Effector memory CD8-positive, alpha-beta T cell (primary cell): ENCODE measurements around the gene COL12A1.

Source experiments
- ATAC-seq: fragments of 150-1000 bp; cut with Tn5 transposase; replicated peaks from 2 replicates; pipeline ENCODE4 v1.10.0; 2021; ENCODE audit warnings: mild to moderate bottlenecking, moderate library complexity
- DNase-seq, 3 experiments: peaks; one replicate each; pipeline ENCODE4 v3.0.0; 2021
- H3K27ac Mint-ChIP-seq, 2 donors: one replicate each; pipeline ENCODE4 v1.8.0; 2022; ENCODE audit warnings: mild to moderate bottlenecking in 2 of 2, mixed read lengths in 2 of 2, moderate library complexity in 2 of 2
- H3K27me3 Mint-ChIP-seq, 2 donors: one replicate each; pipeline ENCODE4 v1.8.0; 2022; ENCODE audit warnings: mixed read lengths in 2 of 2
- H3K36me3 Mint-ChIP-seq: one replicate; pipeline ENCODE4 v1.8.0; 2022; ENCODE audit warnings: mild to moderate bottlenecking, moderate library complexity, mixed read lengths; ENCODE audit not compliant: insufficient read depth
- H3K4me1 Mint-ChIP-seq, 2 donors: one replicate each; pipeline ENCODE4 v1.8.0; 2022; ENCODE audit warnings: low read depth in 2 of 2, mixed read lengths in 2 of 2
- H3K4me3 Mint-ChIP-seq, 2 donors: one replicate each; pipeline ENCODE4 v1.8.0; 2022; ENCODE audit warnings: mild to moderate bottlenecking in 2 of 2, mixed read lengths in 2 of 2, moderate library complexity in 2 of 2
- H3K9me3 Mint-ChIP-seq, 2 donors: one replicate each; pipeline ENCODE4 v1.8.0; 2022; ENCODE audit warnings: mixed read lengths in 2 of 2

COL12A1 gene

GRCh38 chr6:75085931-75086635, 119.8 kb downstream of the COL12A1 start:
- no peak for DNase-seq
- Mint-ChIP-seq H3K27ac (no peak overlapping the region), H3K36me3 (no peaks in the 10 kb centered on the region), H3K4me3 (no peak overlapping the region), H3K9me3 (no peaks in the 10 kb centered on the region), H3K4me1 (no peaks in the 10 kb centered on the region), H3K27me3 (peaks cover 17 to 18% of the 10 kb centered on the region in 2 donors)
- ATAC-seq, result no peak

DNA sequence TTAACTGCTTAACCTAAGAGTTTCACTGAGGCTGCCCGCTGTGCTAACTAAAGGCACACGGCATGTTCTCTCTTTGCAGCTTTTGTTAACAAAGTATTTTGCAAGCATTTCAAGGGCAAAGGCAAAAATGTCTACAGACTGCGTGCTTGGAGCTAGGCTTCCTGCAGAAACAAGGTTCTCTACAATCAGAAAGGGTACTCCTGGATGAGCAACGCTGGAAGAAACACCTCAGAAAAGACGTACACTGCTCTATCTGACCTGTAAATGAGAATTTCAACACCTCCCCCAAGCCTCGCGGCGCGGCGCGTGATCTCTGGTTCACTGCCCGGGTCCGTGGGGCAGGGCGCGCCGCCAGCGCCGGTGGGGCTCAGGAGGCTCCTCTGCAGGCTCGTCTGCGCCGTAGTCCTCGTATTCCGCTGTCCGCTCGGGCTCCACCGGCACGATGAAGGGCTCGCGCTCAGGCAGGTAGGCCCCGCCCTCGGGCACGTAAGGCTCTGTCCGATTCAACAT, 120.9 kb downstream of the COL12A1 start:
- Mint-ChIP-seq H3K9me3 (peaks cover 0 to 2% of the 10 kb centered on the region in 2 donors), H3K27ac (no peak overlapping the region), H3K36me3 (no peaks in the 10 kb centered on the region), H3K4me1 (no peaks in the 10 kb centered on the region), H3K4me3 (no peak overlapping the region), H3K27me3 (peaks cover 17 to 18% of the 10 kb centered on the region in 2 donors)
- ATAC-seq (no peak), DNase-seq (no peak)

DNA sequence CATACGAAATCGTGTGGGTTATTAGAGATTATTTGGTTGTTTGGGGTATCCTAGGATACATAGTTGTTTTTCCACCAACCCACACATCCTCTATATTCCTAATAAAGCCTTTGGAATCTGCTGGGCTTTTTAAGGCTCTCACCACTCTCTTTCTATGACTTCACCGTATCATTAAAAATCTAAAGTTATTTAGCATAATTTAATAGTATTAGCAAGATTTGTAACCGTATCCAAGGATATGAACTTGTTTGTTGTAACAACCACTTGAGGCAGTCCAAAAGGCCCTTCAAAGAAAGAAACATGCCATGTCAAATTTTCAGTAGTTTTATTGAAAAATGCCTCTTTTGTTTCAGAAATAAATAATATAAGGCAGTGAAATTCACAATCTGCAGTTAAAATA, 121.8 kb downstream of the COL12A1 start:
- H3K27me3 Mint-ChIP-seq, result peaks cover 17 to 18% of the 10 kb centered on the region in 2 donors
- H3K9me3 Mint-ChIP-seq, result peaks cover 0 to 2% of the 10 kb centered on the region in 2 donors
- H3K36me3 Mint-ChIP-seq, result no peaks in the 10 kb centered on the region
- ATAC-seq (no peak), DNase-seq (no peak)
- no peak overlapping the region for H3K4me3 Mint-ChIP-seq
- no peaks in the 10 kb centered on the region for H3K4me1 Mint-ChIP-seq
- H3K27ac Mint-ChIP-seq, result no peak overlapping the region

GRCh38 chr6:75081921-75082320, 123.9 kb downstream of the COL12A1 start:
- H3K4me1 Mint-ChIP-seq, result no peaks in the 10 kb centered on the region
- no peak overlapping the region for H3K27ac Mint-ChIP-seq
- ATAC-seq (no peak), DNase-seq (no peak)
- no peaks in the 10 kb centered on the region for H3K36me3 Mint-ChIP-seq
- peaks cover 17 to 18% of the 10 kb centered on the region in 2 donors for H3K27me3 Mint-ChIP-seq
- H3K9me3 Mint-ChIP-seq, result peaks cover 0 to 2% of the 10 kb centered on the region in 2 donors
- no peak overlapping the region for H3K4me3 Mint-ChIP-seq

DNA sequence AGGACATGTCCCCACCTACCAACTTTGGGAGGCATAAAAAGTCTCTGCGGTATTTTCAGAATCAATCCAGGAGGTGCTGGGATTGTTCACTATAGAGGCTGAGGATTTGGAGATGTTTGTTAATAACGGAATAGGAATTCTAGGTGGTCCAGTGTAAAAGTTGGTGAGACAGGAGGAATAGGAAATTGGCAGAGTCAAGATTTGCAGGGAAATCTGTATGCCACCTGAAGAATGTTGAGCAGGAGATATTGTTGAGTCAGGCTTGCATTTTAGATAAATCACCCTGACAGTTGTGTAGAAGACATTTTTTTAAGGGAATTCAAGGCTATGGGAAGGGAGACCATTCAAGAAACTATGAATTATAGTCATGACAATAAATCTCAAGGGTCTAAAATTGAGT, 124.8 kb downstream of the COL12A1 start:
- no peak overlapping the region for H3K27ac Mint-ChIP-seq
- H3K4me1 Mint-ChIP-seq, result no peaks in the 10 kb centered on the region
- no peaks in the 10 kb centered on the region for H3K36me3 Mint-ChIP-seq
- ATAC-seq (no peak), DNase-seq (no peak)
- H3K9me3 Mint-ChIP-seq, result peaks cover 0 to 2% of the 10 kb centered on the region in 2 donors
- peaks cover 17 to 18% of the 10 kb centered on the region in 2 donors for H3K27me3 Mint-ChIP-seq
- no peak overlapping the region for H3K4me3 Mint-ChIP-seq

DNA sequence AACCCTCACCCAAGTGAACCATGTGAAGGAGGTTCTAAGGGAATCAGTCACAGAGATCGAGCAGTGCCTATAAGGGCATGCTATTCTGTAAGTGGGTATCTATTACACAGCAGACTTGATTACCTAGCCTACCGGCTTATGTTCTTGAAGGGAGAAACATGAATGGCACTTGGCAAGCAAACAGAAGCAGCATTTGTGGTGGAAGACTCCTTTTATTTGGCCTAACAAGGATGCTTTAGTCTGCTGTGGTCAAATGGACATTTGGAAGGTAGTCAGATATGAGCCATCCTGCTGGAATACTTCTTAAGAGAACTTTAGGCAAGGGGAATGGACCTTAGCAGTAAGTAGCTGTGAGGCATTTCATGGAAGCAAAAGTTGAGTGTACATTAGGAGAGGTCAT, 126.3 kb downstream of the COL12A1 start:
- ATAC-seq, result no peak
- no peaks in the 10 kb centered on the region for H3K36me3 Mint-ChIP-seq
- peaks cover 2 to 4% of the 10 kb centered on the region in 2 donors for H3K27me3 Mint-ChIP-seq
- H3K4me3 Mint-ChIP-seq, result no peak overlapping the region
- H3K9me3 Mint-ChIP-seq, result peaks cover 0 to 2% of the 10 kb centered on the region in 2 donors
- DNase-seq, result no peak
- H3K27ac Mint-ChIP-seq, result no peak overlapping the region
- no peaks in the 10 kb centered on the region for H3K4me1 Mint-ChIP-seq

GRCh38 chr6:75077701-75078100, 128.2 kb downstream of the COL12A1 start:
- Mint-ChIP-seq H3K27me3 (no peaks in the 10 kb centered on the region), H3K27ac (no peak overlapping the region), H3K9me3 (peaks cover 0 to 2% of the 10 kb centered on the region in 2 donors), H3K36me3 (no peaks in the 10 kb centered on the region), H3K4me1 (no peaks in the 10 kb centered on the region), H3K4me3 (no peak overlapping the region)
- no peak for DNase-seq
- no peak for ATAC-seq

DNA sequence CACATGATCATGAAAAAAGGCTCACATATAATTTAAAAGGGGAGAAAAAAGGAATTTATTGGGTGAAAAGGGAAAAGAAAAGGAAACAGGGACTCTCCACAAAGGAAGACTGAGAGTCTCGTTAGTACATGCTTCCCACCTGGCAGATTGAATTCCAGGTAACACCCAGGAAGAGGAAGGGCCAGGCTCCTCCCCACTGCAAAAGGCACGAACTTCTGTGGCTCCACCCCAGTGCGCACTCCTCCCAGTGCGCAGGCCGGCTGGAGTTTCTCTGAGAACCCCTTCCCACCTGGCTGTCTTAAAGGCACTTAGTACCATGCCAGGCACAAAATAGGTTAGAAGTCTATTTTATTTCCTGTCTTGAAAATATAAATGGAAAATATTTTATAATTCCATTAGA, 129.8 kb downstream of the COL12A1 start:
- DNase-seq, result no peak
- H3K9me3 Mint-ChIP-seq, result peaks cover 0 to 2% of the 10 kb centered on the region in 2 donors
- no peak for ATAC-seq
- no peak overlapping the region for H3K4me3 Mint-ChIP-seq
- no peaks in the 10 kb centered on the region for H3K36me3 Mint-ChIP-seq
- H3K27me3 Mint-ChIP-seq, result no peaks in the 10 kb centered on the region
- no peaks in the 10 kb centered on the region for H3K4me1 Mint-ChIP-seq
- no peak overlapping the region for H3K27ac Mint-ChIP-seq

DNA sequence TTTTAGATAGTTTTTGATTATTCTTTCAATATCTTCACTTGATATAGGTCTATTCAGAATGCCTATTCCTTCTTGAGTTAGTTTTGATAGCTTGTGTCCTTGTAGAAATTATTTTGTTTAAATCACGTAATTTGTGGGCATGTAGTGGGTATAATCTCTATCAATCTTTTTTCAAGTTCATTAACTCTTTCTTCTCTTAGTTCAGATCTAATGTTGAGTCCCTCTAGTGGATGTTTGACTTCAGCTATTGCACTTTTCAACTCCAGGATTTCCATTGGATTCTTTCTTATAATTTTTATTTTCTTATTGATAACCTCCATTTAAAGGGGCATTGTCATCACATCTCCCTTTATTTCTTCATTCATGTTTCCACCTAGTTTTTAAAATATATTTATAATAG, 135.6 kb downstream of the COL12A1 start:
- H3K27me3 Mint-ChIP-seq, result no peaks in the 10 kb centered on the region

GRCh38 chr6:75065523-75065922, 140.3 kb downstream of the COL12A1 start:
- no peak overlapping the region for H3K27ac Mint-ChIP-seq
- no peaks in the 10 kb centered on the region for H3K27me3 Mint-ChIP-seq
- no peak for ATAC-seq
- H3K36me3 Mint-ChIP-seq, result no peaks in the 10 kb centered on the region
- H3K9me3 Mint-ChIP-seq, result peaks cover 0 to 8% of the 10 kb centered on the region in 2 donors
- H3K4me1 Mint-ChIP-seq, result no peaks in the 10 kb centered on the region
- DNase-seq, result no peak
- H3K4me3 Mint-ChIP-seq, result no peak overlapping the region

More for the DNA sequence above, 135.6 kb downstream of the COL12A1 start:
- DNase-seq, result no peak
- Mint-ChIP-seq H3K27ac (no peak overlapping the region), H3K9me3 (peaks cover 0 to 4% of the 10 kb centered on the region in 2 donors), H3K4me3 (no peak overlapping the region), H3K4me1 (no peaks in the 10 kb centered on the region), H3K36me3 (no peaks in the 10 kb centered on the region)
- no peak for ATAC-seq

DNA sequence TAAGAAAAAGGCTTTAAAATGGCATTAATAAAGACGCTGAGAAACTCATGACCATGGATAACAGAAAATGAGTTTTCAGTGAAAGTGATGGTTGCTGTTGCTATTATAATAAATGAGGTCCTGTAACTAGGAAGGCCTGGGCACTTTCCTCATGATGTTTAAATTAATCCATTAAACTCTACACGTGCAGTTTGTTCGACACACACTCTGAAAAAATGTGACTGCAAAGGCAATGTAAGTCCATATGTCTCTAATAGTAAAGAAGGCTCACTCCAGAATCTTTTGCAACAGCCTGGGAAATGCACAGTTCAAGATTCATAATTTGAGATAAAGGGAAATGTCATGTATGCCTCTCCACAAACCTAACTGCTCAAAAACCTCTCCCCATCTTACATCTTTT, 153.4 kb downstream of the COL12A1 start:
- no peaks in the 10 kb centered on the region for H3K4me1 Mint-ChIP-seq
- ATAC-seq (no peak), DNase-seq (no peak)
- peaks cover 0 to 2% of the 10 kb centered on the region in 2 donors for H3K9me3 Mint-ChIP-seq
- peaks cover 2% of the 10 kb centered on the region for H3K36me3 Mint-ChIP-seq
- no peaks in the 10 kb centered on the region for H3K27me3 Mint-ChIP-seq
- no peak overlapping the region for H3K27ac Mint-ChIP-seq
- H3K4me3 Mint-ChIP-seq, result no peak overlapping the region

GRCh38 chr6:75049308-75049707, 156.5 kb downstream of the COL12A1 start:
- no peak for ATAC-seq
- peaks cover 0 to 3% of the 10 kb centered on the region in 2 donors for H3K9me3 Mint-ChIP-seq
- no peak for DNase-seq
- H3K36me3 Mint-ChIP-seq, result peaks cover 2% of the 10 kb centered on the region
- H3K27me3 Mint-ChIP-seq, result no peaks in the 10 kb centered on the region
- no peak overlapping the region for H3K27ac Mint-ChIP-seq
- H3K4me1 Mint-ChIP-seq, result no peaks in the 10 kb centered on the region
- no peak overlapping the region for H3K4me3 Mint-ChIP-seq

GRCh38 chr6:75044846-75045245, 161.0 kb downstream of the COL12A1 start:
- DNase-seq (no peak), ATAC-seq (no peak)
- Mint-ChIP-seq H3K4me3 (no peak overlapping the region), H3K27me3 (no peaks in the 10 kb centered on the region), H3K9me3 (peaks cover 0 to 7% of the 10 kb centered on the region in 2 donors), H3K36me3 (peaks cover 2% of the 10 kb centered on the region), H3K4me1 (no peaks in the 10 kb centered on the region), H3K27ac (no peak overlapping the region)

DNA sequence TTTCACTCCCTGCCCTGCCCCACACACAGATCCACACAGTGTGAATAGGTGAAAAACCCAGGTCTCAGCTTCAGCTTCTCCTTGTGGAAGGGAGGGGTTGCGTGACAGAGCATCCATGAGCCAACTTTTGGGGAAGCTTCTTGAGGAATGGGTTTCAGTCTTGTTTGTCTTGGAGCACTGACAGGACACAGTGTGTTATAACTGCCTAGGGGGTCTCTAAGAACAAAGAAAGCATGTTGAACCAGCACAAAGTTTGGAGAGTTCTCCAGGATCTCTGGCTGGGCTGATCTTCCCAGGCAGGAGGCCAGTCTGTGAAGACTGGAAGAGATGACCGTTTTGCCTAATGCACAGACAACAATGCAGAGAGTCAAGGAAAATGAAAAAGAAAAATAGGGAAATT, 164.5 kb downstream of the COL12A1 start:
- H3K9me3 Mint-ChIP-seq, result peaks cover 0 to 7% of the 10 kb centered on the region in 2 donors
- H3K4me1 Mint-ChIP-seq, result no peaks in the 10 kb centered on the region
- DNase-seq (no peak), ATAC-seq (no peak)
- no peaks in the 10 kb centered on the region for H3K27me3 Mint-ChIP-seq
- no peak overlapping the region for H3K27ac Mint-ChIP-seq
- H3K36me3 Mint-ChIP-seq, result no peaks in the 10 kb centered on the region
- no peak overlapping the region for H3K4me3 Mint-ChIP-seq
